GM18868 (cell line): ENCODE results near the gene CAMTA1.

Source experiments
- ATAC-seq: cut with Tn5 transposase; IDR thresholded peaks from one replicate; pipeline ENCODE4 v1.9.1; 2021; ENCODE audit warnings: mild to moderate bottlenecking, moderate library complexity; ENCODE audit not compliant: unreplicated experiment

CAMTA1 gene

GRCh38 chr1:7628273-7628672 is 843.0 kb downstream of the CAMTA1 start:
- no peak for ATAC-seq

DNA sequence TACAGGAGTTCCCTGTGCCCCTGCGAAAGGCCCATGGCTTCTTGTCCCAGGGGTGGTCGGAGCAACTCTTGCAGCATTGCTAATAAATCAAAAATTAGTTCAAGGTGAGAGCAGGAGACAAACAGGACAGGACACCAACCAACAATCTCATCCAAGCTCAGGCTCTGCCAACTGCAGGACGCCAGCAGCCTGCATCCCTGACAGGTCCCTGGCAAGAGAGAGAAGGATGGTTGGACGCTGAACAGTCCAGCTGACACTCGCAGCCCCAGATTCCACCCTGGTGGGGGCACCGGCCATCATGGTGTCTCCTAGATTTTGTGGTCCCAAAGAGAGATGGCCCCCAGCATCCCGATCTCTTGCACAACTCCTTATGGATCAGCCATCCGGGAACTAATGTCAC is 843.8 kb downstream of the CAMTA1 start:
- no peak for ATAC-seq

GRCh38 chr1:7629465-7630195 is 844.4 kb downstream of the CAMTA1 start:
- no peak for ATAC-seq

- ATAC-seq: no peak
These were observed 845.1 kb downstream of the CAMTA1 start for GRCh38 chr1:7630378-7630777.

- ATAC-seq: no peak
These were observed 846.9 kb downstream of the CAMTA1 start for GRCh38 chr1:7632176-7632575.

DNA sequence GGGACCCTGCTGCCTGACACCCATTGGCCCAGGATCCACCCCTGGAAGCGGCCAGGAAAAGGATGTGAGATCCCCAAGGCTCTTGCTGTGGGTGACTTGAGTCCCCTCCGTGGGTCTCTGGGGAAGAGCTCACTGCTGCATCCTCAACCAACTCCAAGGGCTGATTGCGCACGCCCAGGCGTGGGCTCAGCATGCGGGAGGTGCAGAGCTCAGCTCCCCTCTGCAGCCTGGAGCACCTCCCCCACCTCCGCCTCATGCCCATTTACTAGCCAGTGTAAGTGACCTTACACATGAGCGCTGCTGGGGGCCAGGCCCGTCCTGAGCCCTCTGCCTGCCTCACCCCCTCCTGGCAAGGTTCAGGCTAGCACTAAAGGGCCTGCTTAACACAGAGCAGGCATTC is 847.4 kb downstream of the CAMTA1 start:
- no peak for ATAC-seq

GRCh38 chr1:7633506-7634245 is 848.4 kb downstream of the CAMTA1 start:
- ATAC-seq: no peak

GRCh38 chr1:7634546-7635240 is 849.4 kb downstream of the CAMTA1 start:
- ATAC-seq: no peak

DNA sequence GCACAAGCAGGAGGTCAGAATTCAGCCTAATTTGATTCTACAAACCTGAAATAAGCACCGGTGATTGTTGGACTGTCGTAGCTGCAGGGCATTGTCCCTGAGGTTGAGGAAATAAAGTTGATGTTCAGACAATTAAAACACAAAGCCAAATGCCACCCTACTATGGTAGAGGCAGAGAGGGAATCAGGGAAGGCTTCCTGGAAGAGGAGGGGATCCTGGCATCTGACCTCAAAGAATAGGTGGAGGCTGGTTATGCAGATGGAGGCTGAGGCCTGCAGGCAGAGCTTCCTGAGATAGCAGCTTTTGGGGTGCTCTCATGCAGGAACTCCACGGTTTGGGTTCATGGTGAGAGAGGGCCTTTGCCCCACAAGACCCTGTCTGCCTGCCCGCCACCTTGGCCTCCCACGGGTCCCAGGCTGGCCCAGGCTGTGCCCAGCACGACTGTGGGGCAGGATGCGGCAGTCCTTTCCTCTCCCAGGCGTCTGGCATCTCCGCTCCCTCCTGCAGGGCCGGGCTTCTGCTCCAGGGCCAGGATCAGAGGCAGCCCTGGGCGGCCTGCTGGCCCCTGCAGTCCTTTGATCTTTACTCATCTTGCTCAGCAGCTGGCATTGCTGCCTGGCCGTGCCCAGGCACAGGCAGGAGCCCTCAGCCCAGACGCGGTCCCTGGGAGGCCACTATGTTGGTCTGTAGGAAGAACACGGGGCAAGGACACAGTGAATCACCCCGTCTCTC is 851.7 kb downstream of the CAMTA1 start:
- ATAC-seq: no peak

DNA sequence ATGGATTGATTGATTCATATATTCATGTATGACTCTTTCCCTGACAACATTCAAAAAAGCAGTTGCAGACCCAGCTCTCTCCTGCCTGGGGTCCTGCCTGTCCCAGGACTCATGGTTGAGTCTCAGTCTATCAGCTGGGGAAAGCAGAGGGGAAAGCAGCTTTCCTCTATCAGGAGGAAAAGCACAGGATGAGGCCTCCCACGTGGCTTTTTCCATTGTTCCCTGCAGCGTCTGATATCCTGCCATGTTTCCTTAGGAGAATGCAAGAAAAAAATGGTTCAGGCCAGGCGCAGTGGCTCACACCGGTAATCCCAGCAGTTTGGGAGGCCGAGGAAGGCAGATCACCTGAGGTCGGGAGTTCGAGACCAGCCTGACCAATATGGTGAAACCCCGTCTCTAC is 852.8 kb downstream of the CAMTA1 start:
- ATAC-seq: no peak

DNA sequence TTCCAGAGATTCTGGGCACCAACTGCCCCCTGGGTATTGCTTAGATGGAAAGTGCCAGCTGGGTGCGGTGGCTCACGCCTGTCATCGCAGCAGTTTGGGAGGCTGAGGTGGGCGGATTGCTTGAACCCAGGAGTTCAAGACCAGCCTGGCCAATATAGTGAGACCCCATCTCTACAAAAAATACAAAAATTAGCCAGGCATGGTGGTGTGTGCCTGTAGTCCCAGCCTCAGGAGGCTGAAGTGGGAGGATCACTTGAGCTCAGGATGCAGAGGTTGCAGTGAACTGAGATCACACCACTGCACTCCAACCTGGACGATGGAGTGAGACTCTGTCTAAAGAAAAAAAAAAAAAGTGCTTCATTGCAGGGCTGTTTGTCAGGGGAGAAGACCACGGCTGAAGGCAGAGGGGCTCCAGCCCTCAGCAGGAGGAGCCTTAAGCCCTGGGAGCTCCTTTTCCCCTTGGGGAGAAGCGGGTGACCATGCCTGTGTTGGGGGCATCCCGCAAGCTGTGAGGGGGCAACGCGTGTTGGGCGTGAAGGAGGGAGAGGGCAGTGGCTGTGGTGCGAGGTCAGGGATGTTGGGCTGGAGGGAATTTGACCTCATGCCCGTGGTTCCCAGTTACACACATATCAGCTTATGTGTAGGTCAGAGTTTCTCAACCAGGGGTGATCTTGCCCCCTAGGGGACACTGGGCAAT is 854.3 kb downstream of the CAMTA1 start:
- no peak for ATAC-seq

- no peak for ATAC-seq
These were observed 855.1 kb downstream of the CAMTA1 start for GRCh38 chr1:7640350-7640749.

GRCh38 chr1:7640920-7641585 is 855.8 kb downstream of the CAMTA1 start:
- no peak for ATAC-seq

- no peak for ATAC-seq
These were observed 856.5 kb downstream of the CAMTA1 start for GRCh38 chr1:7641587-7642417.

DNA sequence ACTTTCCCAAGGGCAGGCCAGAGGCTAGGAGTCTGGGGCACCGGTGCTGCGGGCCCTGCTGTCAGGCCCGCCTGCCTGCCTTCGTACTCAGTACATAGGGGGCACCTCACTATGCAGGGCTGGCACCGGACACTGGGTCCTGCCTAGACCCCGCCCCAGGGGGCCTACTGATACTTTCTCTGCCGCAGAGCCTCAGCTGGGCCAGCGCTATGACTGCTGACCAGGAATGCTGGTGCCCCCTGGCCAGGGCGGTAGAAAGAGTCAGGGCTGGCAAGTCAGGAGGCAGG is 857.1 kb downstream of the CAMTA1 start:
- ATAC-seq: no peak

- ATAC-seq: no peak
These were observed 857.7 kb downstream of the CAMTA1 start for GRCh38 chr1:7642781-7643529.

DNA sequence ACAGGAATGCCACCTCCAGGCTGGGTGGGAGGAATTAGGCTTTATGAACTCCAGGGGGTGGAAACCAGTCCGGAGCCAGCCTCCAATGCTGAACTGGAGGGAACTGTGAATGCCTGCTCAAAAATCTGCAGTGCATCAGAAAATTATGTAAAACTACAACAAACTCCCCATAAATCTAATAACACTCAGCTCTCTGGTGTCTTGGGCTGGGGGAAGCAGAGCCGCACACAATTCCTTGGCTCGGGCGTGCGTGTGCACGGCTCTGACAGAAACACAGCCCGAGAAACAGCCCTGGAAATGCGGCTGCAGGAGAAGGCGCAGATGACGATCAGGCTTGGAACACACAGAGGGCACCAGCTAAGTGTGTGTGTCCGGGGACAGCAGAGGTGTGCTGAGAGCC is 858.3 kb downstream of the CAMTA1 start:
- no peak for ATAC-seq

- no peak for ATAC-seq
These were observed 858.8 kb downstream of the CAMTA1 start for GRCh38 chr1:7644086-7644485.
